KOPT-K1 (cell line): ENCODE results near the gene NOXO1.
"Not testable (repeated sequence)": the region's sequence is repeated elsewhere in the genome, so short reads cannot be mapped to it uniquely, and the experiment has no call there.

Source experiments
- H3K27ac ChIP-seq: fragments of 200-600 bp; sonication (generic); 2 replicates; pipeline ENCODE4 v1.5.1; 2016; ENCODE audit warnings: antibody characterized with exemption, mild to moderate bottlenecking, low read depth, low read length; ENCODE audit not compliant: poor library complexity, severe bottlenecking
- H3K36me3 ChIP-seq: fragments of 200-600 bp; sonication (generic); 2 replicates; pipeline ENCODE4 v1.5.1; 2017; ENCODE audit warnings: antibody characterized with exemption, mild to moderate bottlenecking, low read length, moderate library complexity; ENCODE audit not compliant: insufficient read depth
- H3K9me3 ChIP-seq: fragments of 200-600 bp; sonication (generic); 2 replicates; pipeline ENCODE4 v1.5.1; 2017; ENCODE audit warnings: antibody characterized with exemption, low read length, mild to moderate bottlenecking; ENCODE audit not compliant: insufficient read depth, poor library complexity, severe bottlenecking

NOXO1 gene

GRCh38 chr16:1940273-1941161 is 40.8 kb downstream of the NOXO1 start:
- no peaks in the 10 kb centered on the region for H3K9me3 ChIP-seq
- H3K27ac ChIP-seq, result no peak overlapping the region

DNA sequence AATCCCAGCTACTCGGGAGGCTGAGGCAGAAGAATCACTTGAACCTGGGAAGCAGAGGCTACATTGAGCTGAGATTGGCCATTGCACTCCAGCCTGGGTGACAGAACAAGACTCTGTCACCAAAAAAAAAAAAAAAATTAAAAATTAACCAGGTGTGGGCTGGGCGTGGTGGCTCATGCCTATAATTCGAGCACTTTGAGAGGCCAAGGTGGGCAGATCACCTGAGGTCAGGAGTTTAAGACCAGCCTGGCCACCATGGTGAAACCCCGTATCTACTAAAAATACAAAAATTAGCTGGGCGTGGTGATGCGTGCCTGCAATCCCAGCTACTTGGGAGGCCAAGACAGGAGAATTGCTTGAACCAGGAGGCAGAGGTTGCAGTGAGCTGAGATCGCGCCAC is 41.4 kb downstream of the NOXO1 start:
- H3K9me3 ChIP-seq, H3K27ac ChIP-seq, H3K36me3 ChIP-seq: not testable (repeated sequence)

More at GRCh38 chr16:1940273-1941161, 40.8 kb downstream of the NOXO1 start:
- H3K36me3 ChIP-seq, result peaks cover 6% of the 10 kb centered on the region; the same call in 1 of the 2 replicates

DNA sequence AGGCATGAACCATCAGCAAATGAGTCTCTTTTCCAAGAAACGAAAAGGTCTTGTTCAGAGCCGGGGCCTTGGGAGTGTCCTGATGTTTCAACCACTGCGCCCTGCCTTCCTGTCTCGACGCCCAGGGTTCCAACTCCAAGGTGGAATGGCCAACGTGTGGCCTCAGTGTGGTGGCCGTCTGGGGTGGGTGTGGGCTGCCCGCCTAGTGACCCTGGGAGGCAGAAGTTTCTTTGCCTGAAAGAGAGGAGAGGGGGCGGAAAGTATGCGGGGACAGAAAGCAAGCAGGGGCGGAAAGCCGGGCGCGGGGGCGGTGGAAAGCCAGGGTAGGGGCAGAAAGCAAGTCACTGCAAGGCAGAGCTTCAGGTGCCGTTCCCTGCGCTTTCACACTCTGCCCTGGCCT is 42.4 kb downstream of the NOXO1 start:
- Histone ChIP-seq H3K36me3 (peaks cover 6% of the 10 kb centered on the region; the same call in 1 of the 2 replicates), H3K27ac (no peak overlapping the region), H3K9me3 (no peaks in the 10 kb centered on the region)

DNA sequence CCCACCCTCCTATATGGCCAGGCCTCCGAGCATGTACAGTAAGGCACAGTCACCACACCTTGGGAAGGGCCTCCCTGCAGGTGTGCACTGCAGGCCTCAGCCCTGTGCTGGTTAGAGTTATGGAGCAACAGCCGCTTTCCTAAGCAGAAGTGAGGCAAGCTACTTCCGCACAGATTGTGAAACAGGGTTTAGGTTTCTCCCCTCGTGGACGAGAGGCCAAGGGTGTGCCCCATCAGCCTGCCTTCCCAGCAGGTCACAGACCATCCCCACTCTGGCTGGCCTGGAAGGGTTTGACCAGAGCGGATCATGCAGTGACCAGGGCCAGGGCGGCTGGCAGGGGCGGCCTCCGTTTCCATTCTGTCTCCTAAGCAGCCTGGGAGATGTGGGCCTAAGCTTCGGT is 43.0 kb downstream of the NOXO1 start:
- Histone ChIP-seq H3K36me3 (peaks cover 6% of the 10 kb centered on the region; the same call in 1 of the 2 replicates), H3K27ac (no peak overlapping the region), H3K9me3 (no peaks in the 10 kb centered on the region)

DNA sequence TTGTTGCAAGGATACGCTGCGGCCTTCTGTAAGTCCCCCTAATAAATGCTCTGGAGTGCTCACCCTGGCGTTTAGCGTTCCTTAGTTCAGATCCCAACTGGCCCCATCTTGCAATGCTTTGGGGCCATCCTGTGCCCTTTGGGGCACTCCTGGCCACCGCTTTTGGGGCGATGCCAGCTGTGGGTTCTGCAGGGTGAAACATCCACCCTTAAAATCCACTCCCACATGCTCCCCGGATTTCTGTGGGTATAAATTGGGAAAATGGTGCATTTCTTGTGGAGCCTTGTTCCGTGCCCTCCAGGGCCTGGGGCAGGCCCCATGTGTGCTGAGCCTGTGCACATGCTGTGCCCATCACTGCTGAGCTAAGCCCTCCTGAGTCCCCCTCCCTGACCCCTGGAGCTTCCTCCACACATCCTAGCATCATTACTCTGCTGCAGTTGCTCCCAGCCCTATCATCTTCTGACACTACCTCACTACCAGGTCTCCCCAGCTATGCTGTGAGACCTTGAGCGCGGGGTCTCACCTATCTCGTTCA is 44.3 kb downstream of the NOXO1 start:
- Histone ChIP-seq H3K27ac (no peak overlapping the region), H3K36me3 (peaks cover 6% of the 10 kb centered on the region; the same call in 1 of the 2 replicates), H3K9me3 (no peaks in the 10 kb centered on the region)

DNA sequence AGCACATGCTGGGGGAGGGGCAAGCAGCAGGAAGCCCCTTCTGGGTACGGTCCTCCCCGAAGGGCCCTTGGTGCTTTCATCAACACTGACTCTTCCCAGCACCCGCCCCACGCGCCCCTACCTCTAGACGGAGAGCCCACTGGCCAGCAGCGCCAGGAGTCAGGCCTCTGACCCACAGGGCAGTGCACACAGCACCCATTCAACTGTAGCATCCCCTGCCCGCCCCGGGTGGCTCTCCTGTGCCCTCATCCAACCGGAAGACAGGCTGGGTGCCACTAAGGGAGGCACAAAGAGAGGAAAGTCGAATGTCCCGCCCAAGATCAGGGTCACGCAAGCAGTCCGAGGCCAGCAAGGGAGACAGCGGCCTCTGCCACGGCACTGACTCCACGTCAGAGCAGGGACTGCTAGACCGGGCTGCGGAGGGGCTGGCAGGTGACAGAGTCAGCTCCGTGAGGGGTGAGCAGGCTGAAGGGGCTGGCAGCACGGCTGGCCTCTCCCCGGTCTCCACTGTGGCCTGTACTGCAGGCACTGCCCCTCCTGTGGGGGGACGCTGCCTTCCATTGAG is 48.1 kb downstream of the NOXO1 start:
- no peak overlapping the region for H3K27ac ChIP-seq
- H3K9me3 ChIP-seq, result no peaks in the 10 kb centered on the region
- peaks cover 4% of the 10 kb centered on the region; the same call in 1 of the 2 replicates for H3K36me3 ChIP-seq

- Histone ChIP-seq H3K27ac (no peak overlapping the region), H3K36me3 (no peaks in the 10 kb centered on the region), H3K9me3 (no peaks in the 10 kb centered on the region)
Measured at GRCh38 chr16:1932050-1933028, 48.9 kb downstream of the NOXO1 start.

DNA sequence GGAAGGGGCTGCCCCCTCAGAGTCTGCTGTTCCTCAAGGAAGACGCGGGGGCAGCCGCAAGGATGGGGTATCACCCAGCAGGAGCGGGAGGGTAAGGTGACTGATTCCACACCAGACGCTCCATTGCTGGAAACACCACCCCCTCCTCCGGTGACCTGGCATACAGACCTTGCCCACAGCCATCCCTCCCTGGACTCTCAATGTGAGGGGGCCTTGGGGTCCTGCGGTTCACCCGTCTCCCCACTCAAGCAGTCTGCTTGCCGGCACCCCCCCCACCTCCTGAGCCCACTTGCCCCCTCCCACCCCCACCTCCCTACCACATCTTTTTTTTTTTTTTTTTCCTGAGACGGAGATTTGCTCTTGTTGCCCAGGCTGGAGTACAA is 50.9 kb downstream of the NOXO1 start:
- Histone ChIP-seq H3K36me3 (no peaks in the 10 kb centered on the region), H3K9me3 (no peaks in the 10 kb centered on the region), H3K27ac (no peak overlapping the region)

GRCh38 chr16:1929578-1930337 is 51.5 kb downstream of the NOXO1 start:
- H3K36me3 ChIP-seq, result no peaks in the 10 kb centered on the region
- H3K27ac ChIP-seq, result peak overlapping the region; percentile 31
- no peaks in the 10 kb centered on the region for H3K9me3 ChIP-seq

DNA sequence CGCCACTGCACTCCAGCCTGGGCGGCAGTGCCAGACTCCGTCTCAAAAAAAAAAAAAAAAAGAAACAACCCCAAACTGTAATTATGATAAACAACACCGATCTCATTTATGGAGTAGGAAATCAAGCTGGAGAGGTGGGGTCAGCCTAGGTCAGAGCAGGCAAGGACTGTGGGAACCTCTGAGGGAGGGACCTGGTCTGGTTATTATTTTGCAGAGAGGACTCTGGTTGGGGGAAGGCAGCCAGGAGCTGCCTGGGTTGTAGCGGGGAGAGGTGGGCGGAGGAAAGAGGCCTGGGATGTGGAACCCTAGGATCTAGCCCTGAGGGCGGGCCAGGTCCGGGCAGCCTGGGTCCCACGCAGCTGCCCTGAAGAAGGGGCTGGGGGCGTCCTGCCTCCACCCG is 52.2 kb downstream of the NOXO1 start:
- Histone ChIP-seq H3K27ac (peak overlapping the region; percentile 31), H3K9me3 (no peaks in the 10 kb centered on the region)

More for the DNA sequence above, 52.2 kb downstream of the NOXO1 start:
- H3K36me3 ChIP-seq, result no peaks in the 10 kb centered on the region
